ENCODE data around the gene ASPG.

GRCh38 chr14:104054222-104054905 is 31.1 kb upstream of the ASPG start:
- no peak for TF ChIP-seq CTCF (conservative IDR thresholded peaks at IDR 0.05; ENCODE audit: low read depth, low read length)
- no peak for TF ChIP-seq EZH2phosphoT487 (IDR thresholded peaks at IDR 0.05; ENCODE audit: borderline replicate concordance, low read length)
- TF ChIP-seq EZH2 (IDR thresholded peaks at IDR 0.05; ENCODE audit: low read length, unreplicated experiment) = no peak

Measured in PC-3 (cell line).